Stomach smooth muscle (tissue), 2 donors: ENCODE measurements around the gene MROH2A.
"Not testable (repeated sequence)": the region's sequence is repeated elsewhere in the genome, so short reads cannot be mapped to it uniquely, and the experiment has no call there.

Experiments
- H3K27ac ChIP-seq: one replicate; pipeline ENCODE4 v1.7.0; 2013; ENCODE audit warnings: mild to moderate bottlenecking, low read length, inconsistent platforms
- H3K27me3 ChIP-seq, 2 donors: one replicate each; pipeline ENCODE4 v1.7.0; 2013; ENCODE audit warnings: low read length in 2 of 2; ENCODE audit not compliant: insufficient read depth in 2 of 2, control insufficient read depth in 1 of 2
- H3K36me3 ChIP-seq, 2 donors: one replicate each; pipeline ENCODE4 v1.7.0; 2013; ENCODE audit warnings: low read length in 2 of 2; ENCODE audit not compliant: control insufficient read depth in 2 of 2, insufficient read depth in 2 of 2
- H3K4me1 ChIP-seq: one replicate; pipeline ENCODE4 v1.7.0; 2013; ENCODE audit warnings: low read length; ENCODE audit not compliant: control insufficient read depth, insufficient read depth
- H3K4me3 ChIP-seq, 2 donors: one replicate each; pipeline ENCODE4 v1.7.0; 2013; ENCODE audit warnings: low read length in 2 of 2
- H3K9ac ChIP-seq, 2 donors: one replicate each; pipeline ENCODE4 v1.7.0; 2013; ENCODE audit warnings: low read length in 2 of 2, mild to moderate bottlenecking in 1 of 2
- H3K9me3 ChIP-seq, 2 donors: one replicate each; pipeline ENCODE4 v1.7.0; 2013; ENCODE audit warnings: low read length in 2 of 2; ENCODE audit not compliant: control insufficient read depth in 2 of 2
- donor health status: healthy.
- donor health status: Pancreatic carcinoma.

Gene MROH2A

DNA sequence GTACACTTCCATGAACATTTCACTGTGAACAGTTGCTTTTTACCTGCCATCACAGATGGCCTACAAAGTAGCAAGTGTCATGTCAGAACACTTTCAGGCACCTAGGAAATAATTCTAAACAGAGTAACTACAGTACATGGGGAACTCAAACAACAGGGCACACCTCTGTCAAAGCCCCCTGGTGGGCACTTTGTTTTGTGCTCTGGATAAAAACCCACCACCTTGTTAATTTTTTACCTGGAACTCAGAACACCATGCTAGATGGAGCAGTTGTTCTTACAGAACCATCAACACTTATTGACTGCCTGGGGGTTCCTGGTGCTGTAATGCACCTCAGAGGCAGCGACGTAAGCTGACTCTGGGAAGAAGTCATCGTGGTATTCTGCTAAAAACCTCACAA is 87.7 kb downstream of the MROH2A start:
- no peaks in the 10 kb centered on the region for H3K27me3 ChIP-seq
- H3K4me3 ChIP-seq: no peak overlapping the region
- H3K4me1 ChIP-seq: no peaks in the 10 kb centered on the region
- no peak overlapping the region for H3K27ac ChIP-seq
- H3K36me3 ChIP-seq: no peaks in the 10 kb centered on the region
- no peak overlapping the region for H3K9ac ChIP-seq
- peaks cover 0 to 7% of the 10 kb centered on the region in 2 donors for H3K9me3 ChIP-seq

DNA sequence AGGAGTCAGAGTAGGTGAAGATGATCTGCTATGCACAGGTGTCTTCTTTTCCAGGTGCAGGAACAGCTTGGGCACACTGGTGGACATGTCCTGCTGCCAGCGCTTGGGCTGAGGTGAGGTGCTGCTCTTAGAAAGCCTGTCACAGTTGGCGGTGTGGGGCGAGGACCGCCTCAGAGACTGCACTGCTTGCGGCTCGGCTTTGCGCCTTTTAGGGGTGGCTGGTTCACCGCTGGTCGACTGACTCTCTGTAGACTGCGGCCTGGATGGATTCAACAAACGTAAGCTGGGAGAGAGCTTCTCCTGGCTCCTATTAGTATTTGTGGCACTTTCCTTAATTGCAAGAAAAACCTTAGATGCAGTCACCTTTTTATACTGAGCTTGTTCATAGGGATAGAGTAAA is 88.3 kb downstream of the MROH2A start:
- Histone ChIP-seq H3K36me3 (no peaks in the 10 kb centered on the region), H3K9ac (no peak overlapping the region), H3K4me1 (no peaks in the 10 kb centered on the region), H3K27ac (no peak overlapping the region), H3K9me3 (peaks cover 0 to 7% of the 10 kb centered on the region in 2 donors), H3K4me3 (no peak overlapping the region), H3K27me3 (no peaks in the 10 kb centered on the region)

DNA sequence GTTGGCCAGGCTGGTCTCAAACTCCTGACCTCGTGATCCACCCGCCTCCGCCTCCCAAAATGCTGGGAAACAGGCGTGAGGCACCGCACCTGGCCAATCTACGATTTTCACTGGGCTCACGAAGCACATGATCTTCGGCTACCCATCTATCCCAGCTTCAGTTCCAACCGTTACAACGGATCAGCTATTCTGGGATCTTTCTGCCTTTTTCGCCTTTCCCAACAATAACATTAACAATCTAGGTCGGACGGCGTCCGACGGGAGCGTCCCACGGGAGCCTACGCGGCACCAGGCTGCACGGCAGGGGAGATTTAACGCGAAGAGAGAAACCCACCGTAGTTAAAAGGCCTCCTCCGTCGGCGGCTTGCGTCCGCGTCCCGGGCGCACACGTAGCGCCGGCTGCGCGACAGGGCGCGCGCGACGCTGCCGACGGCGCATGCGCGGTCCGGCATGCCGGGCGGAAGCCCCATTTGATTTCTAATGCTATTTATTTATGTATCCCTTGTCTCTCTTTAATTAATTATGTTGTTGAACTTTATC is 89.9 kb downstream of the MROH2A start, which contains the start of gene MSL3B:
Gene MSL3B, minus strand, starts transcription at position 394 of the 540 bp plus-strand sequence.
- peak within 1 kb of the TSS; percentile 78 to 85 for H3K4me3 ChIP-seq
- H3K9ac ChIP-seq: peak within 1 kb of the TSS; percentile 62 to 68
- no peak within 1 kb of the TSS for H3K27ac ChIP-seq
- H3K4me1 ChIP-seq: no peaks in the 10 kb centered on the region
- no peaks in the 10 kb centered on the region for H3K36me3 ChIP-seq
- peaks cover 0 to 7% of the 10 kb centered on the region in 2 donors for H3K9me3 ChIP-seq
- H3K27me3 ChIP-seq: no peaks in the 10 kb centered on the region

DNA sequence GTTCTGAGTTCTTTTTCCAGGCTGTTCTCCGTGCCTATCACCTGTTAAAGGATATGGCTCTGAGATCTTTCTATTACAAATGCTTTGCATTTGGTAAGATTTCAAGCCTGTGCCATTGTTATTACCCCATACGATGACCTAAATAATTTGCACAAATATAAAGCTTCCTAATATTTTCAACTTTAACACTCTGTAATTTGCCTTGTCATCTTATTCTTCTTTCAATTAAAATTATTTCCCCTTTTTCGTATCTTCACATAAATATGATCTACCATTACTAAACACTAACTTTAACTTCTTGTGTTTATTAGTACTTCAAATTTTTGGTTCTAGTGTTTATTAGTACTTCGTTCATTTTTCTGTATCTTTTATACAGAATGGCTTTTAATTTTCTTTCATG is 93.3 kb downstream of the MROH2A start:
- no peaks in the 10 kb centered on the region for H3K36me3 ChIP-seq
- H3K27ac ChIP-seq: no peak overlapping the region
- H3K27me3 ChIP-seq: peaks cover 0 to 2% of the 10 kb centered on the region in 2 donors
- no peak overlapping the region for H3K4me3 ChIP-seq
- H3K9me3 ChIP-seq: peaks cover 0 to 4% of the 10 kb centered on the region in 2 donors
- no peaks in the 10 kb centered on the region for H3K4me1 ChIP-seq
- H3K9ac ChIP-seq: no peak overlapping the region

DNA sequence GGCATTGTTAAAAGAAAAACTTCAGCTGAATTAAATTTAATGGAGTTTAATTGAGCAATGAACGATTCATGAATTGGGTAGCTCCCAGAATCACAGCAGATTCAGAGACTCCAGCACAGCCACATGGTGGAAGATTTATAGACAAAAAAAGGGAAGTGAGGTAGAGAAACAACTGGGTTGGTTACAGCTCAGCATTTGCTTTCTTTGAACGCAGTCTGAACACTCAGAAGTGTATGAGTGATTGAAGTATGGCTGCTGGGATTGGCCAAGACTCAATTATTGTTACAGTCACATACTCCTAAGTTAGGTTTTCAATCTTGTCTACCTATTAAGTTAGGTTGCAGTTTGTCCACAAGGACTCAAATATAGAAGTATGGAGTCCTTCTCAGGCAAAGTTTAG is 94.0 kb downstream of the MROH2A start:
- not testable (repeated sequence) for H3K36me3 ChIP-seq, H3K4me3 ChIP-seq, H3K4me1 ChIP-seq, H3K27ac ChIP-seq, H3K9me3 ChIP-seq, H3K27me3 ChIP-seq, H3K9ac ChIP-seq

DNA sequence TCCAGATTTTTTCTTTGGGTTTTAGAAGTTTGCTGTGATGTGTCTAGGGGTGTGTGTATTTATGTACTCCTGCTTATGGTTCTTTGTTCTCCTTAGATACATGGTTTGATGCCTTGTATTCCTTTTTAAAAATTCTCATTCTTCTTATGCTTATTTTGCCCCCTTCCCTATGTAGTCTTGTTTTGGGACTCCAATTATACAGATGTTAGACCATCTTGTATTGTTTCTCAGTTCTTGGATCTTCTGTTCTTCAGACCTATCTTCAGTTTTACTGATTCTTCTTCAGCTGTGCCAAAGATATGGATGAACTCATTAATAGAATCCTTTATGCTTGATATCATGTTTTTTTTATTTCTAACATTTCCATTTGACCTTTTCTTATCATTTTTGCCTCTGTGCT is 104.2 kb downstream of the MROH2A start:
- Histone ChIP-seq H3K27me3 (peaks cover 0 to 2% of the 10 kb centered on the region in 2 donors), H3K9ac (no peak overlapping the region), H3K4me1 (no peaks in the 10 kb centered on the region), H3K36me3 (no peaks in the 10 kb centered on the region), H3K4me3 (no peak overlapping the region), H3K27ac (no peak overlapping the region), H3K9me3 (peaks cover 0 to 4% of the 10 kb centered on the region in 2 donors)
